ENCODE data around the gene ZFP14.
"Not testable (repeated sequence)": the region's sequence is repeated elsewhere in the genome, so short reads cannot be mapped to it uniquely, and the experiment has no call there.

Gene ZFP14

GRCh38 chr19:36329534-36329933 is 49.5 kb downstream of the ZFP14 start:
- not testable (repeated sequence) for DNase-seq

- not testable (repeated sequence) for DNase-seq
Observed at GRCh38 chr19:36326649-36327048, 52.4 kb downstream of the ZFP14 start.

GRCh38 chr19:36315164-36315563 is 63.8 kb downstream of the ZFP14 start:
- DNase-seq = not testable (repeated sequence)

- DNase-seq = not testable (repeated sequence)
Observed at GRCh38 chr19:36314053-36314452, 64.9 kb downstream of the ZFP14 start.

DNA sequence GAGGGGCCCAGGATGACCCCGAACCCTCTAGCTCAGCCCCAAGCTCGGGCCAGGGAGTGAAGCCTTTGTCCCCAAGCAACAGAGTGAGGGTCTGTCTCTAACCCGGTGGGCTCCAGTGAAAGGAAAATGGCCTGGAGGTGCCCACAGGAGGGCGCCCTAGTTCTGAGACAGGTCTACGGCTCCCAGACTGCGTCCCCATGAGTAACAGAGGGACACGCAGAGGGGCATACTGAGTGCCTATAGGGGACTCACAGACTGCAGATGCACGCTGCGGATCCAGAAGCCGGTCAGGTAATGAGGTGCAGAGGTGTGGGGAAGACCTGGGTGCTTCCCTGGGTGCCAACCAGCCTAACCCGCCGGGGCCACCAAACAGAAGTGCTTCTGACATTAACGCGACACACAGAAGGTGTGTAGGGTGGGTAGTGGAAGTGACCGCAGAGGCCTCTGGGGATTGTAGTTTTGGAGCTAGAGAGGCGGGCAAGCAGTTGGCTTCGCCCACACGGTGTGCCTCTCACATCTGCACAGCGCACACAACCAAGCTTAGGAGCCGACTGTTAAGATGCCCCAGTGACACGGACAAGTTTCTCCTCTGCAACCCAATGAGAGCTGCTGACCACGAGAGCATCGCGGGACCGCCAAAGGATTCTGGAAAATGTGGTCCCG is 67.8 kb downstream of the ZFP14 start:
- DNase-seq = not testable (repeated sequence)

GRCh38 chr19:36310416-36310990 is 68.5 kb downstream of the ZFP14 start:
- DNase-seq = not testable (repeated sequence)

DNA sequence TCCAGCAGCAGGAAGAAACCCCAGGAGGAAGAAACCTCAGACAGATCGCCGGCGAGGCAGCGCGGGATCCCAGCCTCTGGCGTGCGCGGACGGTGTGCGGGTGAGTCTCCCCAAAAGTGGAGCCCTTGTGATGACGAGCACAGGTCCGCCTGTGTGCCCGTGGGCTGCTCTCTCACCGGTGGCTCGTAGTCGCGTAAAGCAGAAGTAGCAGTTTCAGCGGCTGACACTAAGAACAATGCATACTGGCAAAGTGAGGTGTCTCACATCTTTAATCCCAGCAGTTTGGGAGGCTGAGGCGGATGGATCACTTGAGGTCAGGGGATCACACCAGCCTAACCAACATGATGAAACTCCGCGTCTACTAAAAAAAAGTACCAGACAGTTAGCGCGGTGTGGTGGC is 69.2 kb downstream of the ZFP14 start:
- not testable (repeated sequence) for DNase-seq

DNA sequence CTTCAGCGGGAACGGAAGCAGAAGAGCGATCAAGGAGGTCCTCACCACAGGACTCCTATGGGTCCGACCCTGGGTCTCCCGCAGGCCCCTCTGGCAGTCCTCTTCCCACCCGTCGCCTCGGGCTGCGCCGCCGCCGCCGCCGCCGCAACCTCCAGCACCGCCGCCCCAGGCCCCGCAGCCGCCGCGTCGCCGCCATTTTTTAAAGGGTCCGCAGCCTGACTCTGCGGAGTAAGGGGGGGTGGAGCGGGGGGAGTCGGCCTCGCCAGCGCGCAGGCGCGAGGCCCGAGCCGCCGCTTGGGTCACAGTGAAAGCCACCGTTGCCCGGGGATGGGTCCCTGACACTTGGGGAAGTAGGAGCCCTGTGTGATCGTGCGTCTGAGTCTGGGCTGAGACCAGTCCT is 69.7 kb downstream of the ZFP14 start:
- not testable (repeated sequence) for DNase-seq

DNA sequence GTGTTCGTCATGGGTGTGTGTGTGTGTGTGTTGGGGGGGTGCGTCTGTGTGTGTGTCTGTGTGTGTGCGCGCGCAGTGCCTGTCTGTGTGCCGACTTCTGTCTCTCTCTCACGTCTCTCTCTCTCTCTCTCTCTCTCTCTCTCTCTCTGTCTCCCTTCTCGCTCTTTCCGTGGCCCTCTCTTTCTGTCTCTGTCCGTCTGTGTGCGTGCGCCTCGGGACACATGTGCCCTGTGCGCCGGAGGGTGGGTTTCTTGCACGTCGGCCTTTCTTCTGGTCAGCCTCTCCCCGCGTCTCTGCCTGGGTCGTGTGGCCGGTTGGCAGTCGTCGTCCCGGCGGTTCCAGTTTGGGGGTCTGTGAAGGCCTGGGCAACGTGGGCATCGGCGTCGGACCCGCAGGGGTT is 86.7 kb downstream of the ZFP14 start:
- not testable (repeated sequence) for DNase-seq

Measured in GF-D8 (cell line).